HepG2 (cell line): ENCODE results near the gene UNC50. TPM values are rescaled to one million over a fixed set of nuclear protein-coding genes. Genes with fewer than 3 reads are reported as not detected.

Experiments
- ATF7 ChIP-seq, 2 experiments: fragments of 450-650 bp in 1 of 2; sonication (generic) in 1 of 2; formaldehyde crosslinking in 1 of 2; IDR thresholded peaks; 2 replicates each; pipeline versions ENCODE4 v1.4.0 to v1.6.1; 2016 to 2020; ENCODE audit warnings: antibody characterized with exemption in 1 of 2, mild to moderate bottlenecking in 1 of 2, missing genetic modification reagents in 1 of 2
- MED1 ChIP-seq: sonication (generic); formaldehyde crosslinking; IDR thresholded peaks from 2 replicates; pipeline ENCODE4 v1.4.0; 2020; ENCODE audit warnings: missing genetic modification reagents
- SNAPC2 ChIP-seq: sonication (generic); formaldehyde crosslinking; IDR thresholded peaks from 2 replicates; pipeline ENCODE4 v1.8.1; 2022; ENCODE audit warnings: mild to moderate bottlenecking, missing genetic modification reagents
- XBP1 ChIP-seq: sonication (generic); formaldehyde crosslinking; IDR thresholded peaks from 2 replicates; pipeline ENCODE4 v1.5.0; 2020; ENCODE audit warnings: missing genetic modification reagents
- ZKSCAN1 ChIP-seq: fragments of 150-350 bp; IDR thresholded peaks from 2 replicates; pipeline ENCODE4 v1.6.1; 2014; ENCODE audit warnings: low read length
- ZNF232 ChIP-seq: sonication (generic); formaldehyde crosslinking; IDR thresholded peaks from 2 replicates; pipeline ENCODE4 v1.4.0; 2020; ENCODE audit warnings: missing genetic modification reagents, borderline replicate concordance
- ZNF256 ChIP-seq: sonication (generic); formaldehyde crosslinking; conservative IDR thresholded peaks from 2 replicates; pipeline ENCODE4 v1.4.0; 2020; ENCODE audit warnings: missing genetic modification reagents
- ZNF263 ChIP-seq: sonication (generic); formaldehyde crosslinking; IDR thresholded peaks from 2 replicates; pipeline ENCODE4 v1.4.0; 2020; ENCODE audit warnings: missing genetic modification reagents
- ZNF737 ChIP-seq: sonication (generic); formaldehyde crosslinking; IDR thresholded peaks from 2 replicates; pipeline ENCODE4 v1.5.0; 2020; ENCODE audit warnings: missing genetic modification reagents, mild to moderate bottlenecking, borderline replicate concordance
- ZNF746 ChIP-seq: sonication (generic); formaldehyde crosslinking; IDR thresholded peaks from 2 replicates; pipeline ENCODE4 v1.8.0; 2022; ENCODE audit warnings: mild to moderate bottlenecking, missing genetic modification reagents
- ZNF790 ChIP-seq: sonication (generic); formaldehyde crosslinking; IDR thresholded peaks from 2 replicates; pipeline ENCODE4 v1.8.0; 2022; ENCODE audit warnings: missing genetic modification reagents, mild to moderate bottlenecking, borderline replicate concordance
- polyA plus RNA-seq, 8 experiments: library from polyadenylated mRNA; depleted of rRNA in 3 of 8; stranded (reverse) in 7 of 8; unstranded in 1 of 8; fragments of >200 nt; fragmentation: Illumina TruSeq in 4 of 8; extraction: Trizol in 4 of 8; gene quantifications; 2 replicates each; pipeline versions ENCODE4 v1.2.1 to v1.2.3, GENCODE V29; 2011 to 2016; ENCODE audit warnings: low read depth in 4 of 8, missing spikeins in 1 of 8, mixed read lengths in 1 of 8; ENCODE audit not compliant: insufficient read depth in 1 of 8
- total RNA-seq, 5 experiments: library from RNA; depleted of rRNA; stranded (reverse); fragments of >200 nt; fragmentation: Illumina TruSeq; extraction: Trizol; gene quantifications; 2 replicates each; pipeline ENCODE4 v1.2.3, GENCODE V29; 2016; ENCODE audit warnings: low read depth in 1 of 5
- TF ChIP-seq, protein P1 (sequence below): IDR thresholded peaks from 2 replicates; pipeline ENCODE4 v1.6.1; 2016; ENCODE audit warnings: mild to moderate bottlenecking
- TF ChIP-seq, protein P2 (sequence below): sonication (generic); formaldehyde crosslinking; IDR thresholded peaks from 2 replicates; pipeline ENCODE4 v1.5.0; 2020; ENCODE audit warnings: mild to moderate bottlenecking, missing genetic modification reagents
- TF ChIP-seq, protein P3 (sequence below): sonication (generic); formaldehyde crosslinking; conservative IDR thresholded peaks from 2 replicates; pipeline ENCODE4 v1.8.0; 2022; ENCODE audit warnings: low read depth, missing genetic modification reagents
- TF ChIP-seq, protein P4 (sequence below): sonication (generic); formaldehyde crosslinking; IDR thresholded peaks from 2 replicates; pipeline ENCODE4 v1.4.0; 2020; ENCODE audit warnings: missing genetic modification reagents, borderline replicate concordance
- TF ChIP-seq, protein P5 (sequence below): sonication (generic); formaldehyde crosslinking; IDR thresholded peaks from 2 replicates; pipeline ENCODE4 v1.4.0; 2020; ENCODE audit warnings: mild to moderate bottlenecking, missing genetic modification reagents
- TF ChIP-seq, protein P6 (sequence below): sonication (generic); formaldehyde crosslinking; IDR thresholded peaks from 2 replicates; pipeline ENCODE4 v1.4.0; 2020; ENCODE audit warnings: missing genetic modification reagents, borderline replicate concordance

The UNC50 gene
- total and polyA plus RNA-seq, 2 of the 13 experiments (the other 11 are each of a cell fraction or from before 2014, with no cell fraction given) = 92.6 to 95.6 TPM

GRCh38 chr2:98583816-98584618, 24.4 kb upstream of the UNC50 start (continued):
- TF ChIP-seq, protein P1, sequence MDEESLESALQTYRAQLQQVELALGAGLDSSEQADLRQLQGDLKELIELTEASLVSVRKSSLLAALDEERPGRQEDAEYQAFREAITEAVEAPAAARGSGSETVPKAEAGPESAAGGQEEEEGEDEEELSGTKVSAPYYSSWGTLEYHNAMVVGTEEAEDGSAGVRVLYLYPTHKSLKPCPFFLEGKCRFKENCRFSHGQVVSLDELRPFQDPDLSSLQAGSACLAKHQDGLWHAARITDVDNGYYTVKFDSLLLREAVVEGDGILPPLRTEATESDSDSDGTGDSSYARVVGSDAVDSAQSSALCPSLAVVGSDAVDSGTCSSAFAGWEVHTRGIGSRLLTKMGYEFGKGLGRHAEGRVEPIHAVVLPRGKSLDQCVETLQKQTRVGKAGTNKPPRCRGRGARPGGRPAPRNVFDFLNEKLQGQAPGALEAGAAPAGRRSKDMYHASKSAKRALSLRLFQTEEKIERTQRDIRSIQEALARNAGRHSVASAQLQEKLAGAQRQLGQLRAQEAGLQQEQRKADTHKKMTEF = peak; percentile 56
- TF ChIP-seq ZKSCAN1 = peak; percentile 34; the same call in 1 of the 2 replicates
- TF ChIP-seq ZNF746 (CRISPR knock-in tag) = no peak
- no peak for TF ChIP-seq ZNF256 (CRISPR knock-in tag)
- peak; percentile 77 for TF ChIP-seq MED1 (CRISPR knock-in tag)
- no peak for TF ChIP-seq ZNF737 (CRISPR knock-in tag)
- TF ChIP-seq, protein P2, sequence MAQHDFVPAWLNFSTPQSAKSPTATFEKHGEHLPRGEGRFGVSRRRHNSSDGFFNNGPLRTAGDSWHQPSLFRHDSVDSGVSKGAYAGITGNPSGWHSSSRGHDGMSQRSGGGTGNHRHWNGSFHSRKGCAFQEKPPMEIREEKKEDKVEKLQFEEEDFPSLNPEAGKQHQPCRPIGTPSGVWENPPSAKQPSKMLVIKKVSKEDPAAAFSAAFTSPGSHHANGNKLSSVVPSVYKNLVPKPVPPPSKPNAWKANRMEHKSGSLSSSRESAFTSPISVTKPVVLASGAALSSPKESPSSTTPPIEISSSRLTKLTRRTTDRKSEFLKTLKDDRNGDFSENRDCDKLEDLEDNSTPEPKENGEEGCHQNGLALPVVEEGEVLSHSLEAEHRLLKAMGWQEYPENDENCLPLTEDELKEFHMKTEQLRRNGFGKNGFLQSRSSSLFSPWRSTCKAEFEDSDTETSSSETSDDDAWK (CRISPR knock-in tag) = no peak
- TF ChIP-seq, protein P3, sequence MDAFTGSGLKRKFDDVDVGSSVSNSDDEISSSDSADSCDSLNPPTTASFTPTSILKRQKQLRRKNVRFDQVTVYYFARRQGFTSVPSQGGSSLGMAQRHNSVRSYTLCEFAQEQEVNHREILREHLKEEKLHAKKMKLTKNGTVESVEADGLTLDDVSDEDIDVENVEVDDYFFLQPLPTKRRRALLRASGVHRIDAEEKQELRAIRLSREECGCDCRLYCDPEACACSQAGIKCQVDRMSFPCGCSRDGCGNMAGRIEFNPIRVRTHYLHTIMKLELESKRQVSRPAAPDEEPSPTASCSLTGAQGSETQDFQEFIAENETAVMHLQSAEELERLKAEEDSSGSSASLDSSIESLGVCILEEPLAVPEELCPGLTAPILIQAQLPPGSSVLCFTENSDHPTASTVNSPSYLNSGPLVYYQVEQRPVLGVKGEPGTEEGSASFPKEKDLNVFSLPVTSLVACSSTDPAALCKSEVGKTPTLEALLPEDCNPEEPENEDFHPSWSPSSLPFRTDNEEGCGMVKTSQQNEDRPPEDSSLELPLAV (CRISPR knock-in tag) = 0 out of 2 replicates have a peak, but pooled peaks have one; percentile 34
- 0 out of 2 replicates have a peak, but pooled peaks have one; percentile 25 for TF ChIP-seq ZNF232 (CRISPR knock-in tag)
- TF ChIP-seq, protein P4, sequence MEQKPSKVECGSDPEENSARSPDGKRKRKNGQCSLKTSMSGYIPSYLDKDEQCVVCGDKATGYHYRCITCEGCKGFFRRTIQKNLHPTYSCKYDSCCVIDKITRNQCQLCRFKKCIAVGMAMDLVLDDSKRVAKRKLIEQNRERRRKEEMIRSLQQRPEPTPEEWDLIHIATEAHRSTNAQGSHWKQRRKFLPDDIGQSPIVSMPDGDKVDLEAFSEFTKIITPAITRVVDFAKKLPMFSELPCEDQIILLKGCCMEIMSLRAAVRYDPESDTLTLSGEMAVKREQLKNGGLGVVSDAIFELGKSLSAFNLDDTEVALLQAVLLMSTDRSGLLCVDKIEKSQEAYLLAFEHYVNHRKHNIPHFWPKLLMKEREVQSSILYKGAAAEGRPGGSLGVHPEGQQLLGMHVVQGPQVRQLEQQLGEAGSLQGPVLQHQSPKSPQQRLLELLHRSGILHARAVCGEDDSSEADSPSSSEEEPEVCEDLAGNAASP (CRISPR knock-in tag) = no peak
- TF ChIP-seq XBP1 (CRISPR knock-in tag) = no peak
- TF ChIP-seq, protein P5, sequence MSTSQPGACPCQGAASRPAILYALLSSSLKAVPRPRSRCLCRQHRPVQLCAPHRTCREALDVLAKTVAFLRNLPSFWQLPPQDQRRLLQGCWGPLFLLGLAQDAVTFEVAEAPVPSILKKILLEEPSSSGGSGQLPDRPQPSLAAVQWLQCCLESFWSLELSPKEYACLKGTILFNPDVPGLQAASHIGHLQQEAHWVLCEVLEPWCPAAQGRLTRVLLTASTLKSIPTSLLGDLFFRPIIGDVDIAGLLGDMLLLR (CRISPR knock-in tag) = 0 out of 2 replicates have a peak, but pooled peaks have one; percentile 47
- no peak for TF ChIP-seq ZNF790
- TF ChIP-seq, protein P6, sequence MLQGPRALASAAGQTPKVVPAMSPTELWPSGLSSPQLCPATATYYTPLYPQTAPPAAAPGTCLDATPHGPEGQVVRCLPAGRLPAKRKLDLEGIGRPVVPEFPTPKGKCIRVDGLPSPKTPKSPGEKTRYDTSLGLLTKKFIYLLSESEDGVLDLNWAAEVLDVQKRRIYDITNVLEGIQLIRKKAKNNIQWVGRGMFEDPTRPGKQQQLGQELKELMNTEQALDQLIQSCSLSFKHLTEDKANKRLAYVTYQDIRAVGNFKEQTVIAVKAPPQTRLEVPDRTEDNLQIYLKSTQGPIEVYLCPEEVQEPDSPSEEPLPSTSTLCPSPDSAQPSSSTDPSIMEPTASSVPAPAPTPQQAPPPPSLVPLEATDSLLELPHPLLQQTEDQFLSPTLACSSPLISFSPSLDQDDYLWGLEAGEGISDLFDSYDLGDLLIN (CRISPR knock-in tag) = no peak
- no peak for TF ChIP-seq SNAPC2 (CRISPR knock-in tag)
- TF ChIP-seq ZNF263 = no peak
- no peak for TF ChIP-seq ATF7 (IDR thresholded peaks at IDR 0.05)
- no peak for TF ChIP-seq ATF7 (CRISPR knock-in tag; IDR thresholded peaks at IDR 0.05)
